DOHH2 (cell line): ENCODE measurements around the gene PDXDC1.
"Not testable (repeated sequence)": the region's sequence is repeated elsewhere in the genome, so short reads cannot be mapped to it uniquely, and the experiment has no call there.

Source experiments
- CTCF ChIP-seq: fragments of 200-600 bp; sonication (generic); IDR thresholded peaks from one replicate; pipeline ENCODE4 v1.5.1; 2014; ENCODE audit warnings: antibody characterized with exemption, mild to moderate bottlenecking, low read depth, low read length; ENCODE audit not compliant: poor library complexity, severe bottlenecking
- EZH2phosphoT487 ChIP-seq: fragments of 200-600 bp; sonication (generic); IDR thresholded peaks from 2 replicates; pipeline ENCODE4 v1.6.1; 2017; ENCODE audit warnings: borderline replicate concordance, mild to moderate bottlenecking, antibody characterized with exemption, low read length, moderate library complexity, mixed read lengths

- TF ChIP-seq CTCF, EZH2phosphoT487: not testable (repeated sequence)
Measured at GRCh38 chr16:14942686-14943085, 32.1 kb upstream of the PDXDC1 start.
